Activated CD8-positive, alpha-beta memory T cell treated with anti-CD3 and anti-CD28 coated beads, Interleukin-2, amount 10 ng/mL, durations not matched to agents 7 days and 5 days (primary cell): ENCODE data around the gene SLC6A6. TPM values are rescaled to one million over a fixed set of nuclear protein-coding genes. Genes with fewer than 3 reads are reported as not detected.

Experiments
- ATAC-seq: fragments of 150-1000 bp; cut with Tn5 transposase; one replicate; pipeline ENCODE4 v1.10.0; 2021; ENCODE audit warnings: moderate library complexity
- CTCF ChIA-PET: fragments of 350-600 bp; sonication (Branson Sonifier 250); formaldehyde crosslinking; loops from one replicate; lab custom pipeline; 2021; ENCODE audit warnings: antibody characterized with exemption; lab: Charles Lee
- DNase-seq: peaks from one replicate; pipeline ENCODE4 v3.0.0-alpha.2; 2020
- H3K27ac Mint-ChIP-seq: one replicate; pipeline ENCODE4 v1.8.0; 2021; ENCODE audit warnings: mild to moderate bottlenecking, mixed read lengths
- H3K27me3 Mint-ChIP-seq: one replicate; pipeline ENCODE4 v1.8.0; 2021; ENCODE audit warnings: mixed read lengths
- H3K36me3 Mint-ChIP-seq: one replicate; pipeline ENCODE4 v1.8.0; 2021; ENCODE audit warnings: mild to moderate bottlenecking, mixed read lengths
- H3K4me1 Mint-ChIP-seq: one replicate; pipeline ENCODE4 v1.8.0; 2021; ENCODE audit warnings: mixed read lengths
- H3K4me3 Mint-ChIP-seq: one replicate; pipeline ENCODE4 v1.8.0; 2021; ENCODE audit warnings: mild to moderate bottlenecking, moderate library complexity, mixed read lengths
- H3K9me3 Mint-ChIP-seq: one replicate; pipeline ENCODE4 v1.8.0; 2022; ENCODE audit warnings: low read depth, mixed read lengths
- total RNA-seq, 2 experiments: library from RNA; stranded (reverse); gene quantifications; one replicate each; pipeline ENCODE4 v1.2.3, GENCODE V29; 2021

Gene SLC6A6
- total RNA-seq, 2 experiments from 2014 or later, result 55.3 to 64.6 TPM

DNA sequence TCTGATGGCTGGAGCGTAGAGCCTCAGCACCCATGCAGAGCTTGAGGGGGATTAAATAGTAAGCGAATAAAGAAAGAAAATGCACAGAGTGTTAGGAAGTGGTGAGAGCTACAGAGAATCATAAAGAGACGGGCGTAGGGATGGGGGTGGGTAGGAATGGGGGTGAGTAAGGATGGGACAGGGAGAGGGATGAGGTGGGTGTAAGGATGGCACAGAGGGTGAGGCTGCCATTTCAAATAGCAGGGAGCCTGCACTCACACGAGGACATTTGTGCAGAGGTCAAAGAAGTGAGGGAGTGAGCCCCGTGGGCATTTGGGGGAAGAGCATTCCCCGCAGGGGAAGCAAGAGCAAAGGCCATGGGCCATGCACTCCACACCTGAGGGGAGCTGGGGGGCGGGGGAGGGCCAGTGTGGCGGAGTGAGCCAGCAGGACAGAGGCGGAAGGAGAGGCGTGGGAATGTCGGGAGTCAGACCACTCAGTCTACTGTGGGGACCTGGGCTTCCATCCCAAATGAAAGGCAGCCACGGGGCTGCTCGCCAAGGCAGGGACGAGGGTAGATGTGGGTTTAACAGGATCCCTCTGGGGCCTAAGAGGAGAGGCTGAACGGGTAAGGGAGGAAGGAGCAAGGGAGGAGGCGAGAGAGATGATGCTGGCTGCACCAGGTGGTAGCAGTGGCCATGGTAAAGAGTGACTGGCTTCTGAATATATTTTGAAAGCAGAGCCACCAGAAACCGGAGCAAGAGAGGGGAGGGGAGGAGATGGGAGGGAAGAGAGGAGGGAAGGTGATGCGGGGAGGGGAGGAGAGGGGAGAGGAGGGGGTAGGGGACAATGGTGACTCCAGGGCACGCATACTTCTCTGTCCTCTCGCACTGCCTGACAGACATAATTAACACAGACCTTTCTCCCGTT, 35.2 kb upstream of the SLC6A6 start:
- Mint-ChIP-seq H3K27me3 (peaks cover 3% of the 10 kb centered on the region), H3K4me1 (peaks cover 8% of the 10 kb centered on the region), H3K9me3 (no peaks in the 10 kb centered on the region), H3K36me3 (no peaks in the 10 kb centered on the region), H3K27ac (no peak overlapping the region), H3K4me3 (no peak overlapping the region)
- no peak for ATAC-seq
- no peak for DNase-seq
- CTCF ChIA-PET, result interaction anchor here (0.7 kb wide), 1 partner anchor 164 kb away, joined by 3 read pairs; no protein-coding TSS in a partner anchor

DNA sequence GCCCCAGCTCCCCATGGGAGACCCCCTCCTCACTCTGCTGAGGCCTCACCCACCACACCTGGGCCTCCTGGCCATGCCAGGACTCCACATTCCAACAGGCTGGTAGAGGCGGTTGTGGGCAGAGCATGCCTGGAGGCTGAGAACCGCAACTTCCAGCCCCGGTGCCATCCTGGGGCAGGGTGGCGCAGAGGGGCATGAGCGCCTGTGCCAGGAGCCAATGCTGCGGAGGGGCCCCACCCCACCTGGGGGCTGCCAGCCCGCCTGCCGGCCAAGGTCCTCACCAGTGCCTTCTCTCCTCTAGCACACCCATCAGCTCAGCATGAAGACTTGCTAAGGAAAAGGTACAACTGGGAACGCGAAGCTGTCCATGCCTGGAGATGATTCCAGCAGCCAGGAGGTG, 34.3 kb upstream of the SLC6A6 start:
- Mint-ChIP-seq H3K4me3 (no peak overlapping the region), H3K36me3 (no peaks in the 10 kb centered on the region), H3K27ac (no peak overlapping the region), H3K4me1 (peaks cover 8% of the 10 kb centered on the region), H3K9me3 (no peaks in the 10 kb centered on the region), H3K27me3 (peaks cover 2% of the 10 kb centered on the region)
- CTCF ChIA-PET, result interaction anchor here (1.7 kb wide), 1 partner anchor 8 kb away, joined by 4 read pairs; no protein-coding TSS in a partner anchor
- ATAC-seq (no peak), DNase-seq (no peak)

DNA sequence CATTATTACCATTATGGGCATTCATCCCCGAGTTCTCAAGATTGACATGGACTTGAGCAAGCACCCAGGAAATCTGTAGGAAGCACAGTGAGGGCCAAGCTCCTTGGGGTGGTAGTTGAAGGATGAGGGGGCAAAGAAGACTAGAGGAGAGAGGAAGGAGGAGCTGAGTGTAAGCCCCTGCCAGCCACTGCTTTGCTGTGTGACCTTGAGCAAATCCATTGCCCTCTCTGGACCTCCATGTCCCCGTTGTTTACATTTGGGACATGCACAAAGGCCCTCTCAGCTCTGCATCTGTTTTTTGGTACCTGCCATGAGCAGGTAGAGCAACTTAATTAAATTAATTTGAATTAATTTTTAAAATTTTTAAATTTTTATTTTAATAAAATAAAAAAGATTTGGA, 33.5 kb upstream of the SLC6A6 start:
- DNase-seq (no peak), ATAC-seq (no peak)
- Mint-ChIP-seq H3K27ac (no peak overlapping the region), H3K27me3 (no peaks in the 10 kb centered on the region), H3K4me1 (peaks cover 8% of the 10 kb centered on the region), H3K36me3 (no peaks in the 10 kb centered on the region), H3K9me3 (no peaks in the 10 kb centered on the region), H3K4me3 (no peak overlapping the region)
- CTCF ChIA-PET, result interaction anchor here (1.7 kb wide), 1 partner anchor 8 kb away, joined by 4 read pairs; no protein-coding TSS in a partner anchor

DNA sequence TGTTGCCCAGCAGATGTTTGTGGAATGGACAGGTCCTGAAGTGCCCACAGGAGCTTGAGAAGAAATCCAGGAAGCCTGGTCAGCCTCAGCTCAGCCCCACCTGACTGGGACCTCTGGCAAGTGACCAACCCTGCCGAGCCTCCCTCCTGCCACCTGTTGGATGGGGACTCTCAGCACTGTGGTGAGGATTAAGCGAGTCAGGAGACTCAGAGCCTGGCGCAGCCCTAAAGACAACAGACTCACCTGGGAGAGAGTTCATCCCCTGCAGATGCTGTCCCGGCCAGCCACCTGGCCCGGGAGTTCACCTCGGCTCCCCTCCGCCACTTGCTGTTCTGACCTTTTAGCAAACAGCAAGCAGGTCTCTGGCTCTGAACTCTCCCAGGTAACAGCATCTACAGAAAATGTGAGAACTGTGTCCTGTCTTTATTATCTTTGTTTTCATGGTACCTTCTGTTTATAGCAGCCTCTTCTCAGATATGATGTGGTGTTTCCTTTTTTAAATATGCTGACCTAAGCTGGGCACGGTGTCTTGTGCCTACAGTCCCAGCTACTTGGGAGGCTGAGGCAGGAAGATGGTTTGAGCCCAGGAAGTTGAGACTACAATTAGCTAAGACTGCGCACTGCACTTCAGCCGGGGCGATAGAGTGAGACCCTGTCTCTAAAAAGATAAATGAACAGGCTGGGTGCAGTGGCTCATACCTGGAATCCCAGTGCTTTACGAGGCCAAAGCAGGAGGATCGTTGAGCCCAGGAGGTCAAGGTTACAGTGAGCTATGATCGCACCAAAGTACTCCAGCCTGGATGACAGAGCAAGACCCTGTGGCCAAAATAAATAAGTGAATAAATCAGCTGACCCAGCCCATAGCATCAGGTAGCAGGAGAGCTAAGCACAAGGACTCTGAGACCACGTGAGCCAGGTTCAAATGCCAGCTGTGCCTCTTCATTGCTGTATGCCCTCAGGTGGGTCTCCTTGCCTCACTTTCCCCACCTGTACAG, 32.4 kb upstream of the SLC6A6 start:
- Mint-ChIP-seq H3K36me3 (no peaks in the 10 kb centered on the region), H3K4me1 (peaks cover 5% of the 10 kb centered on the region), H3K4me3 (no peak overlapping the region), H3K27me3 (no peaks in the 10 kb centered on the region), H3K9me3 (no peaks in the 10 kb centered on the region), H3K27ac (no peak overlapping the region)
- DNase-seq, result no peak
- ATAC-seq, result no peak
- CTCF ChIA-PET, result no interaction called here

DNA sequence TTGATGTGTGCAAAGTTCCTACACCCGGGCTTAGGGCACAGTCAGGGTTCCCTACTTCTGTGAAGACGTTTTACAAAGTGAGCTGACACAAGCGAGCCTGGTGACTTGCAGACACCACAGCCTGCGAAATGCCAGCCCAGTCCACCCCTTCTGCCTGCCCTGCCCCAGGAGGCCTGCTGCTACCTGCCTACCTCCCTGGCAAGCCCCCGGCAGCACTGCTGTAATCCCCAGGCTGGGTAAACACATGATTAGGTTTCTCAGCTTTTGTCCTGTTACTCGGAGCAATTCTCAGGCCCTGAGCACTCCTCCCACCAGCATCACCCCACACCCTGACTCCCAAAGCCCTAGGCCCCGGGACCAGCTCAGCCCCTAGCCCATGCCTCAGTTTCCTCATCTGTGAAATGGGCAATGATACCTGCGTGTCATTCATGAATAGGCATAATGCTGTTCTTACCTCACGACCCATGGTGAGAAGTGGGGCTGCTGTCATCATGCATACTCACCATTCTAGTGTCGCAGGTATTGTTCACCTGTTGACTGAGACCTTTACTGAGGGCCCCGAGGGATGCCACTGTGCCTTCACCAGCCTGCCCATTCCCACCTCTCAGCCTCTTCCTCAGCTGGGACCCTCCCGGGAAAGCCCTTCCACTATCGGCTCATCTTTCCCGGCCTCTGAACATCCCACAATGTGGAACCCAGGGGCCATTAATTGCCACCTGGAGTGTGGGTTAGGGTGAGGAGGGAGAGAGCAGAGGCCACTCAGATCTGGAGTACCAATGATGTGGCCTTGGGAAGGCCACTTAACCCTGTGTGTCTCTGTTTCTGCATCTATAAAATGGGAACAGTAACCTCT, 31.5 kb upstream of the SLC6A6 start:
- Mint-ChIP-seq H3K4me1 (peaks cover 5% of the 10 kb centered on the region), H3K27ac (no peak overlapping the region)
- no peak for ATAC-seq

DNA sequence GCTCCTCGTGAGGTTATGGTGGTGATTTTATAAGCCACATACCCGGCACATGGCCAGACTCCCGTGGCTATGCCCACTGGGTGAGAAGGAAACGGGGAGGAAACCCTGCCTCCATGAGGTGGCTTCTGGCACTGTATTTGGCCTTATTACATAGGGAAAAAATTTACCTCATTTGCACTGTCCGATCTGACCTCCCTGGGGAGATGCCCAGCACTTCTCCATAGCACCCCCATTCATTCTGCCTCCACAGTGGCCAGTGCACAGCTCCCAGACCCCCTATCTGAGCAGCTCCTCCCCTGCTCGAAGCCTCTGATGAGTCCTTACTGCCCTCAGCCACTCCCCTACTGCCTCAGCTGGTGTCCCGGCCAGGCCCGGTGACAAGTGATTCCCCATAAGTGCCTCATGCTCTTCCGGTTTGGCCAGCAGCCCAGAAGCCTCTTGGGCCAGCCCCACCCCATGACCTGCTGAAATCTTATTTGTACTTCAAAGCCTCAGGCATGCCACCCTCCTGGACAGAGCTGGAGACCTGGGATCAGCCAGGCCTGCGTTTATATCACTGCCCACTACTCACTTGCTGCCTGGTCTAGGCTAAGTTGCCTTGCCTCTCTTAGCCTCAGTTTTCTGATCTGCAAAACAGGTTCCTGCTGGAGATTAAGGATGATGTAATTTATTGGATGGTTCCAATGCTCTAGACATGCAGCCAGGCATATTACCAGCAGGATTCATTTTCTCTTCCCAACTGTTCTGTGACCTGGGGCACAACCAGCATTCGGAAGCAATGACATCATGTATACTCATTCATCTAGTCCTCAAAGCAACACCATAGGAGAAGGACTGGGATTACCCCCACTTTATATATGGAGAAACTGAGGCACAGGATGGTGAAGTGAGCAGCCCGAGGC, 30.6 kb upstream of the SLC6A6 start:
- no peaks in the 10 kb centered on the region for H3K36me3 Mint-ChIP-seq
- no peak for ATAC-seq
- H3K27ac Mint-ChIP-seq, result no peak overlapping the region
- CTCF ChIA-PET, result no interaction called here
- no peak overlapping the region for H3K4me3 Mint-ChIP-seq
- H3K9me3 Mint-ChIP-seq, result no peaks in the 10 kb centered on the region
- no peaks in the 10 kb centered on the region for H3K27me3 Mint-ChIP-seq
- no peak for DNase-seq
- H3K4me1 Mint-ChIP-seq, result peaks cover 9% of the 10 kb centered on the region

More for the DNA sequence above, 31.5 kb upstream of the SLC6A6 start:
- Mint-ChIP-seq H3K36me3 (no peaks in the 10 kb centered on the region), H3K9me3 (no peaks in the 10 kb centered on the region), H3K4me3 (no peak overlapping the region), H3K27me3 (no peaks in the 10 kb centered on the region)
- no peak for DNase-seq
- CTCF ChIA-PET, result no interaction called here

DNA sequence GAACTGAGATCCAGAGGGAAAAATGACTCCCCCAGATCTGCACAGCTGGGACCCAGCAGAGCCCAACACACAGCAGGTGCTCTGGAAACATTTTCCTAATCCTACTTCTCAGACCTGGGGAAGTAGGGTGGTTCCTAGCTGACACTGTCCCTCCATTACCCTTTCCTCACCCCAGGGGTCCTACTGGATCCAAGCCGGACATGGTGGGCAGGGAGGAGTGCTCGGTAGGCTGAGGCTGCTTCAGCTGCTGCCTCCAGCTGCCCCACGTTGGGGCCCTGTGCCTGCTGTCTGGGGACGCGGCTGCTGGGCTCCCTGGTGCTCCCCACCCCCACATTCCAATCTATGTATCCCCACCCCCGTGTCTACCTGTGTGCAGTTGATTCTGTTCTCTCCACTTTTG, 29.8 kb upstream of the SLC6A6 start:
- Mint-ChIP-seq H3K9me3 (no peaks in the 10 kb centered on the region), H3K27ac (no peak overlapping the region), H3K4me3 (no peak overlapping the region), H3K36me3 (peaks cover 2% of the 10 kb centered on the region), H3K4me1 (peaks cover 17% of the 10 kb centered on the region), H3K27me3 (no peaks in the 10 kb centered on the region)
- ATAC-seq (no peak), DNase-seq (no peak)
- CTCF ChIA-PET, result no interaction called here

DNA sequence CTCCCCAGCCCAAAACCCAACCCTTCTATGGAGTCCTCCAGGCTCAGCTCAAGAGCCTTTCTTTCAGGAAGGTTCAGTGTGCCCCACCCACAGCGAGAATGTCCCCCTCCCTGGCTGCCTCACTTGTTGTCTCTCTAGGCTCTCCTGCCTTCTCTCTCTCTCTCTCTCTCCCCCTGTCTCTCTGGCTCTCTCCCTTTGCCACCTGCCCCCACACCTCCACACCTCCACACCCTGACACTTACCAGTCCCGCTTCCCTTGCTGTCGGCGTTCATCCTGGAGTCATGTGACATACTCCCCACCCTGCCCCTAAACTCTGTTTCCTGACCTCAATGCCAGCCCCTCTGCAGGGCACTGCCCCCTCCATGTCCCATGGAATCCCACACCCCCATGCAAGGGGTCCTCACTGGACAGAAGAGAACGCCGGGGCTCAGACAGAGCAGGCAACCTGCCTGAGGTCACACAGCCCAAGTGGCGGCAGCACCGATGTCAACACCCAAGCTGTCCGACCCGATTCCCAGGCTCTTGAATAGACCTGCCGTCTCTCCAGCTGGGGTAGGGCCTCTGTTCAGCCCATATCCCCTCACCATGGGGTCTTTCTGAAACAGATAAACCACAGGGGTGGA, 28.5 kb upstream of the SLC6A6 start:
- Mint-ChIP-seq H3K36me3 (peaks cover 3% of the 10 kb centered on the region), H3K27me3 (no peaks in the 10 kb centered on the region), H3K9me3 (no peaks in the 10 kb centered on the region), H3K4me1 (peaks cover 30% of the 10 kb centered on the region), H3K27ac (no peak overlapping the region), H3K4me3 (no peak overlapping the region)
- CTCF ChIA-PET, result interaction anchor here (0.7 to 1.1 kb wide), 2 partner anchors 51 to 56 kb away, joined by 3 read pairs; no protein-coding TSS in a partner anchor
- ATAC-seq, result no peak
- DNase-seq, result no peak

DNA sequence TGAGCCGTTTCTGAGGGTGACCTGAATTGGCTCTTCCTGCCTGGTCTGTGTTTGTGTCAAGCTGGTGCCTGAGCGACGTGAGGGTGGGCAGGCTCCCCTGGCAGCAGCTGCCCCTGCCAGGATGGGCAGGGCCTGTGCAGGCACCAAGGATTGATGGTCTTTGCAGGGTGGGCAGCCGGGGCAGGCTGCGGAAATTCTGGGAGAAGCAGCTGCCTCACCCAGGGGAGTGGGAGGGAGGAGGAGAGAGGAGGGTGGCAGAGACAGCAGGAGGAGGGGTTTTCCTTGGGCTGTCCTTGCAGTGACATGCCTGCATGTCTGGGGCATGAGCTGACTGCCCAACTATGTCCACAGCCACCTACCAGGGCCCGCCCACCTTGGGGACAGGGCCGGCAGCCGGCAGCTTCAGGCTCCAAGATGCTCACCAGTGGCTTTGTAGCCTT, 27.9 kb upstream of the SLC6A6 start:
- Mint-ChIP-seq H3K27ac (no peak overlapping the region), H3K9me3 (no peaks in the 10 kb centered on the region), H3K4me1 (peaks cover 32% of the 10 kb centered on the region), H3K27me3 (no peaks in the 10 kb centered on the region), H3K4me3 (no peak overlapping the region), H3K36me3 (peaks cover 5% of the 10 kb centered on the region)
- no peak for DNase-seq
- CTCF ChIA-PET, result interaction anchor here (1.1 to 1.5 kb wide), 2 partner anchors 50 to 56 kb away, joined by 3 to 4 read pairs; no protein-coding TSS in a partner anchor
- no peak for ATAC-seq

DNA sequence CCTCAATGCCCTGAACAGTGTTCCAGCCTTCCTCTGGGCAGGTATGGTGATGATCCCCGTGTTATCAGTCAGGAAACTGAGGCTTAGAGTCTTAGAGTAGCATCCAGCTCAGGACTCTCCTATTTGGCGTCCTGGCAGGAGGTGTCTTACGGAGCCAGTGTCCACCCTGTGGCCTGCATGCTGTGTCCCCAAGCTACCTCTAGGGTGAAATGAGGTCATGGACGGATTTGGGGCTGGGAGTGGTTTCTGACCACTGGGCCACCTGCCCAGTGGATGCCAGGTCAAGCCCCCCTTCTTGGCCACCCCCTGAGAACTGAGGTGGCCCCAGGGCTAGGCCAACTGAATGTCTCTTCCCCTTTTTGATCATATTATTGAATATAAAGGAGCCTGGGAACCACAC, 27.2 kb upstream of the SLC6A6 start:
- CTCF ChIA-PET, result interaction anchor here (0.8 to 1.5 kb wide), 2 partner anchors 49 to 85 kb away, joined by 3 to 4 read pairs; no protein-coding TSS in a partner anchor
- Mint-ChIP-seq H3K4me1 (peaks cover 28% of the 10 kb centered on the region), H3K4me3 (no peak overlapping the region)

DNA sequence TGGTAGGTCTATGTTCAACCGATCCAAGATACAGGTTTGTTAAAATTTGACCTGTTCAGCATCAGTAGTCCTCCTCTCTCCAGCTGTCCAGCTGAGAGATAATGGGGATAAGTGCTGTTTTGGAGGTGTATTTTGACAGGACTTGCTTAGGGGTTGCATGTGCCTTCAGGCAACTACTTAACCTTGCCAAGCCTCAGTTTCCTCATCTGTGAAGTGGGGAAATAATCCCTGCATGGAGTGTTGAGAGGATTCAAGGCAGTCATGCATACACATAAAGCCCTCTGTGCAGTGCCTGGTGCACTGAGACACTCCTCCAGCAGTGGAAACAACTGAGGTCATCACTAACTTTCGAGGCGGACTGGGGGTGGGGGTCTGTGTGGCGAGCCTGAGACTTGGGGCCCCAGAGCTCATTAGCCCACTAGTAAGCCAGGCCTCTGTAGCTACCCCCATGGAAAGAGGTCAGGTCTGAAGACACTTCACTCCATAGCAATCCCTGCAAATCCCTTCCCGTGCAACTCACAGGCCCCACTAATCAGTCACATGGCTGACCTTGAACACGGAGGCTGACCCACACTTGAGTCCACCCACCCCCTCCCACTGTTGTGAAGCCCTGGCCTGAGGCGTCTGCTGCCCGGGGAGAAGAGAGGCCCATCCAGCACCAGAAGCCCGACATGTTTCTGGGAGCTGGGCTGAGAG, 25.9 kb upstream of the SLC6A6 start:
- no peaks in the 10 kb centered on the region for H3K9me3 Mint-ChIP-seq
- peak overlapping the region; percentile 52 for H3K27ac Mint-ChIP-seq
- peaks cover 5% of the 10 kb centered on the region for H3K36me3 Mint-ChIP-seq
- CTCF ChIA-PET, result interaction anchor here (0.8 to 1.7 kb wide), 5 partner anchors 8 to 247 kb away, joined by 3 to 4 read pairs (median 4); no protein-coding TSS in a partner anchor
- no peak overlapping the region for H3K4me3 Mint-ChIP-seq
- DNase-seq (no peak), ATAC-seq (no peak)
- peaks cover 27% of the 10 kb centered on the region for H3K4me1 Mint-ChIP-seq
- H3K27me3 Mint-ChIP-seq, result no peaks in the 10 kb centered on the region

More for the DNA sequence above, 27.2 kb upstream of the SLC6A6 start:
- no peaks in the 10 kb centered on the region for H3K27me3 Mint-ChIP-seq
- H3K36me3 Mint-ChIP-seq, result peaks cover 5% of the 10 kb centered on the region
- H3K9me3 Mint-ChIP-seq, result no peaks in the 10 kb centered on the region
- H3K27ac Mint-ChIP-seq, result no peak overlapping the region
- ATAC-seq (no peak), DNase-seq (no peak)
